CD4-positive, CD25-positive, alpha-beta regulatory T cell (primary cell): ENCODE results near the gene ACAP2. TPM values are rescaled to one million over a fixed set of nuclear protein-coding genes. Genes with fewer than 3 reads are reported as not detected.
A peak's percentile ranks its signal among the peaks of the same experiment; 100 is the strongest.

Source experiments
- ATAC-seq, 2 donors: fragments of 150-1000 bp; cut with Tn5 transposase; one replicate each; pipeline ENCODE4 v1.10.0; 2021; ENCODE audit warnings: low read depth in 2 of 2, moderate number of reproducible peaks in 2 of 2, moderate library complexity in 1 of 2
- DNase-seq, 3 donors: peaks; one replicate each; pipeline versions ENCODE4 v3.0.0 to v3.0.0-alpha.2; 2012 to 2022; ENCODE audit warnings: mixed read lengths in 1 of 3
- H3K27ac ChIP-seq: one replicate; pipeline ENCODE4 v1.7.0; 2013; ENCODE audit warnings: mild to moderate bottlenecking, low read length; ENCODE audit not compliant: insufficient read depth, poor library complexity, severe bottlenecking
- H3K27me3 ChIP-seq: one replicate; pipeline ENCODE4 v1.7.0; 2013; ENCODE audit warnings: low read length; ENCODE audit not compliant: control insufficient read depth, insufficient read depth
- H3K36me3 ChIP-seq: one replicate; pipeline ENCODE4 v1.7.0; 2013; ENCODE audit warnings: mild to moderate bottlenecking, low read length, moderate library complexity; ENCODE audit not compliant: control insufficient read depth, insufficient read depth
- H3K4me1 ChIP-seq: 2 replicates; pipeline ENCODE4 v1.7.0; 2013; ENCODE audit warnings: mild to moderate bottlenecking, low read length; ENCODE audit not compliant: insufficient read depth, control insufficient read depth, poor library complexity, severe bottlenecking
- H3K4me3 ChIP-seq: one replicate; pipeline ENCODE4 v1.7.0; 2013; ENCODE audit warnings: low read depth, mild to moderate bottlenecking, low read length, moderate library complexity
- H3K9me3 ChIP-seq, 2 experiments: 1 replicate in 1 of 2; 2 replicates in 1 of 2; pipeline ENCODE4 v1.7.0; 2013; ENCODE audit warnings: low read length in 2 of 2, mild to moderate bottlenecking in 1 of 2, moderate library complexity in 1 of 2; ENCODE audit not compliant: control insufficient read depth in 2 of 2
- H3K27ac Mint-ChIP-seq, 3 donors: one replicate each; pipeline ENCODE4 v1.8.0; 2020 to 2022; ENCODE audit warnings: mild to moderate bottlenecking in 3 of 3, mixed read lengths in 3 of 3, moderate library complexity in 2 of 3
- H3K27me3 Mint-ChIP-seq: one replicate; pipeline ENCODE4 v1.8.0; 2022; ENCODE audit warnings: mild to moderate bottlenecking, mixed read lengths
- H3K36me3 Mint-ChIP-seq: one replicate; pipeline ENCODE4 v1.8.0; 2020; ENCODE audit warnings: mixed read lengths
- H3K4me1 Mint-ChIP-seq, 4 donors: one replicate each; pipeline ENCODE4 v1.8.0; 2020 to 2022; ENCODE audit warnings: mixed read lengths in 4 of 4, mild to moderate bottlenecking in 1 of 4
- H3K4me3 Mint-ChIP-seq, 4 donors: one replicate each; pipeline ENCODE4 v1.8.0; 2020 to 2022; ENCODE audit warnings: mild to moderate bottlenecking in 4 of 4, mixed read lengths in 4 of 4, moderate library complexity in 3 of 4
- H3K9me3 Mint-ChIP-seq, 7 donors: one replicate each; pipeline ENCODE4 v1.8.0; 2020 to 2022; ENCODE audit warnings: mixed read lengths in 7 of 7, mild to moderate bottlenecking in 3 of 7, moderate library complexity in 2 of 7
- polyA plus RNA-seq, 4 donors: library from polyadenylated mRNA; unstranded; fragments of 300-500 nt; fragmentation: Illumina TruSeq; gene quantifications; one replicate each; pipeline ENCODE4 v1.2.3, GENCODE V29; 2021
- total RNA-seq: library from RNA; stranded (reverse); gene quantifications from one replicate; pipeline ENCODE4 v1.2.3, GENCODE V29; 2022

ACAP2 gene
- total and polyA plus RNA-seq, 5 donors from 2014 or later, result 36.9 to 121 (median 51.9) TPM

DNA sequence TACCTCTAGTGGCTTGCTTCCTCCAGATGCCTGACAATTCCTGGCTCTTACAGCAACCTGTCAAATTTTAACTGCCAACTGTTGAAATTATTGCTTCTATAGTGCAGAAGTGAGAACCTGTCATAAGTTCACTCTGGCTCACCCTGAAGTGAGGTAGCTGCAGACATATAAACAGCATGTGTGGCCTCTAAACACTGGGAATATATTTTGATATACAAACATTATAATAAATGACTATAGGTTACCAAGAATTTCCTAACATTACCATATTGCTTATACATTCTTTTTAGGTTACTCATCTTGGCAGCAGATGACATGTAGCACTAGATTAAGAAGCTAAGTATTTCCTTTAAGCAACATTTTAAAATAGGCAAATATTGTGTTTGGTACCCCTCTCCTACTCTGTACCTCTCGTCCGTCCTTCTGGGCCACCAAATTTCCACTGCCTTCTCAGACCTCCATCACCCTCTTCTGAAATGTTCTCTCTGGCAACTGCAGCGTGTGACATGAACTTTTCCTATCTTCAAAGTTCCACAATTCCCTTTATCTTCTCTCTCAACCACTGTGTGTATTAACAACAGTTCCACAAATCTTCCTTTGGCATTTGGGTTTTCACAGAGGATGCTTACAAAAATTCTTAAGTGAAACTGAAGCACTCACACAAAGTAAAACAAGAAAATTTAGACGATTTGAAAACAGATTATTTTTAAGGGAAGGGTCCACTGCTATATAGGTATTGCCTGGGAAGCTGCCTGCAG, 156.5 kb downstream of the ACAP2 start:
- H3K9me3 Mint-ChIP-seq, result no peaks in the 10 kb centered on the region
- Histone ChIP-seq H3K36me3 (peaks cover 72% of the 10 kb centered on the region), H3K27ac (no peak overlapping the region), H3K27me3 (no peaks in the 10 kb centered on the region), H3K4me3 (no peak overlapping the region), H3K9me3 (no peaks in the 10 kb centered on the region), H3K4me1 (peaks cover 3% of the 10 kb centered on the region)
- peaks cover 27% of the 10 kb centered on the region for H3K36me3 Mint-ChIP-seq
- H3K4me3 Mint-ChIP-seq, result no peak overlapping the region
- peak overlapping the region in 2 of 3 donors; percentile 59 to 80 for H3K27ac Mint-ChIP-seq
- peaks cover 11 to 20% (median 18%) of the 10 kb centered on the region in 4 donors for H3K4me1 Mint-ChIP-seq
- DNase-seq (no peak), ATAC-seq (no peak)
- H3K27me3 Mint-ChIP-seq, result no peaks in the 10 kb centered on the region

DNA sequence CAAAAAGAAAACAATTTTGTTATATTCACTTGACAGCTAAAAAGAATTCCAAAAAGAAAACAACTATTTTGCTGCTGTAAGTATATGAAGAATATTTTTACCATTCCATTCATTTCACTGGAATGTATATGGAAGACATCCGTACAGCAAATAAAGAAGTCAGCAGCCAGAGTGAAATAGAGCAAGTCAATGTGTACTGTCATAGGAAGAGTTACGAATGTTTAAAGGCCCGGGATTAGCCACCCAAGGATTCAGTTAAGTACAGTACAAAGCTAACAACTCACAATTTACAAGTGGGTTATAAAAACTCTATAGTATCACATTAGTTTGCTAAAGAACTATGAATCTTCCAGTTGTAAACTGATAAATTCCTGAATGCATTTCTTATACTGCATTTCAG, 157.4 kb downstream of the ACAP2 start:
- Mint-ChIP-seq H3K27ac (peak overlapping the region in 2 of 3 donors; percentile 20 to 31), H3K4me1 (peaks cover 11 to 20% (median 17%) of the 10 kb centered on the region in 4 donors), H3K27me3 (no peaks in the 10 kb centered on the region), H3K9me3 (no peaks in the 10 kb centered on the region), H3K36me3 (peaks cover 25% of the 10 kb centered on the region), H3K4me3 (no peak overlapping the region)
- Histone ChIP-seq H3K9me3 (no peaks in the 10 kb centered on the region), H3K4me3 (no peak overlapping the region), H3K36me3 (peaks cover 65% of the 10 kb centered on the region), H3K27ac (peak overlapping the region; percentile 55), H3K4me1 (peaks cover 3% of the 10 kb centered on the region), H3K27me3 (no peaks in the 10 kb centered on the region)
- DNase-seq, result no peak
- ATAC-seq, result no peak

DNA sequence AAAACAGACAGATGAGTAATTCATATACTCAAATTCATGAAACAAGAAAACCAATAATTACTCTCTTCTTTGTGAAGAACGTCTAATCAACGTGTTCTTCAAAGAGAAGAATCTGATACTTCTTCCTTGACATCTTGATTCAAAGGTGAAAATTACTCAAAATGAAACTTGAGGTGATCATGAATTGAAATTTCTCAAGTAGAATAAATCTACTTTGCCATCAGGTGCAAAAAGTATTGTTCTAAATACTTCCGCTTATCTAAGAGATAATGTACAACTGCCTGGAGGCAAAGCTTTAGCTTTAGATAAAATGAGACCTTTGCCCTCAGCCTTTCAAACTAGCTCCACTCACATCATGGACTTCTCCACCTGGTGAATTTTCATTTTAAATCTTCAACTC, 158.0 kb downstream of the ACAP2 start:
- peak in 1 of 3 donors; percentile 73 for DNase-seq
- peak overlapping the region; percentile 55 for H3K27ac ChIP-seq
- peaks cover 60% of the 10 kb centered on the region for H3K36me3 ChIP-seq
- no peaks in the 10 kb centered on the region for H3K27me3 ChIP-seq
- H3K9me3 ChIP-seq, result no peaks in the 10 kb centered on the region
- peaks cover 22% of the 10 kb centered on the region for H3K36me3 Mint-ChIP-seq
- H3K9me3 Mint-ChIP-seq, result no peaks in the 10 kb centered on the region
- H3K4me1 ChIP-seq, result peaks cover 3% of the 10 kb centered on the region
- no peak for ATAC-seq
- no peaks in the 10 kb centered on the region for H3K27me3 Mint-ChIP-seq
- H3K4me1 Mint-ChIP-seq, result peaks cover 11 to 20% (median 17%) of the 10 kb centered on the region in 4 donors
- no peak overlapping the region for H3K4me3 Mint-ChIP-seq
- H3K4me3 ChIP-seq, result no peak overlapping the region
- peak overlapping the region in 2 of 3 donors; percentile 20 to 31 for H3K27ac Mint-ChIP-seq

DNA sequence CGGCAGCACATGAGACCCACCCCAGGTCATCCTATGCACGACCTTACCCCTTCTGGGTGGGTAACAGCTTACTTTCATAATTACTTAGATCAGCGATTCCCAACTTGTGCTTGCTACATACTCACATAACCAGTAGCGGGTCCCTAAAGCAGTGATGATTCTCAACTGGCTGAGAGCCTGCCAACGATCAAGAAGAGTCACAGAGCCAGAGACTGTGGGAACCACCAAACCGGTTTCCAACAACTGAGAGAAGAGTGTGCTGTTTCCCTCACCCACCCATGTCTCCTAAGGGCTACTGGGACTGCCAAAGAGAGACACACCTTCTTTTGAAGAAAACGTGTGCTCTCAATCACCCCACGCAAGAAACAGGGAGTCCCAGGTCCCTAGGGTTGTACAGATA, 159.9 kb downstream of the ACAP2 start:
- H3K9me3 Mint-ChIP-seq, result no peaks in the 10 kb centered on the region
- Histone ChIP-seq H3K9me3 (no peaks in the 10 kb centered on the region), H3K4me1 (peaks cover 3% of the 10 kb centered on the region), H3K27ac (no peak overlapping the region), H3K27me3 (no peaks in the 10 kb centered on the region), H3K36me3 (peaks cover 55% of the 10 kb centered on the region), H3K4me3 (no peak overlapping the region)
- no peaks in the 10 kb centered on the region for H3K27me3 Mint-ChIP-seq
- peaks cover 11 to 20% (median 17%) of the 10 kb centered on the region in 4 donors for H3K4me1 Mint-ChIP-seq
- DNase-seq, result no peak
- H3K4me3 Mint-ChIP-seq, result no peak overlapping the region
- ATAC-seq, result no peak
- H3K36me3 Mint-ChIP-seq, result peaks cover 25% of the 10 kb centered on the region
- H3K27ac Mint-ChIP-seq, result peak overlapping the region in 2 of 3 donors; percentile 38 to 44

DNA sequence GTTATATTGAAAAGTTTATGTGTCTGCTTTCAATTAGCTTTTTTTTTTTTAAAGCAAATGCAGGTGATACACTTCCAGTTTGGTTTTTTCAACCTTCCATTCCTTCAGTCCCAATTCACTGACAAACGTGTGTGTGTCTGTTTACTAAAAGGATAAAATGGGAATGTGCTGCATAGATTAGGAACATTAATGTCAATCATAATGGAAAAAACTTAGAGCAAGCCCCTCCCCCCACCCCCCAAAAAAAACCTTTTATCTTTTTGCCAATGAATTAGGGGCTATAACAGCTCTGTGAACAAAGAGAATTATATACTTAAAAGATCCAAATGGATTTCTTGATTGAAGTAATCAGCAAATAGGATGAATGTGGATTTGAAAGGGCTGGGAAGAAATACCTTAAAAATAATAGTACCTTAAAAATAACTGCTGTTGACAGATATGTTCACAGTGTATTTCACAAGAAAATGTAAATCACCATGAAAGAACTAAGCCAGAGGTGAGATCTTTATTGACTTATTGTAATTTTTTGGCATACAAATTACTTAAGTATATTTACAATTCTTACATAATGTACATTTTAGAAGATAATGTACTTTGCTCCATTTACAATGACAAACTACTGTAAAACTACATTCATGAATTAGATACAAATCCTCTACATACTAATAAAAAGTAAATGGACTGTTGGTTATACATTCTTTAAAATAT, 168.4 kb downstream of the ACAP2 start:
- Mint-ChIP-seq H3K27me3 (no peaks in the 10 kb centered on the region), H3K9me3 (no peaks in the 10 kb centered on the region), H3K4me1 (peaks cover 10 to 17% (median 13%) of the 10 kb centered on the region in 4 donors), H3K27ac (no peak overlapping the region), H3K4me3 (no peak overlapping the region), H3K36me3 (peaks cover 5% of the 10 kb centered on the region)
- H3K36me3 ChIP-seq, result peaks cover 19% of the 10 kb centered on the region
- ATAC-seq, result no peak
- no peak overlapping the region for H3K27ac ChIP-seq
- H3K4me1 ChIP-seq, result peaks cover 19% of the 10 kb centered on the region
- no peaks in the 10 kb centered on the region for H3K27me3 ChIP-seq
- no peak overlapping the region for H3K4me3 ChIP-seq
- no peak for DNase-seq
- no peaks in the 10 kb centered on the region for H3K9me3 ChIP-seq

DNA sequence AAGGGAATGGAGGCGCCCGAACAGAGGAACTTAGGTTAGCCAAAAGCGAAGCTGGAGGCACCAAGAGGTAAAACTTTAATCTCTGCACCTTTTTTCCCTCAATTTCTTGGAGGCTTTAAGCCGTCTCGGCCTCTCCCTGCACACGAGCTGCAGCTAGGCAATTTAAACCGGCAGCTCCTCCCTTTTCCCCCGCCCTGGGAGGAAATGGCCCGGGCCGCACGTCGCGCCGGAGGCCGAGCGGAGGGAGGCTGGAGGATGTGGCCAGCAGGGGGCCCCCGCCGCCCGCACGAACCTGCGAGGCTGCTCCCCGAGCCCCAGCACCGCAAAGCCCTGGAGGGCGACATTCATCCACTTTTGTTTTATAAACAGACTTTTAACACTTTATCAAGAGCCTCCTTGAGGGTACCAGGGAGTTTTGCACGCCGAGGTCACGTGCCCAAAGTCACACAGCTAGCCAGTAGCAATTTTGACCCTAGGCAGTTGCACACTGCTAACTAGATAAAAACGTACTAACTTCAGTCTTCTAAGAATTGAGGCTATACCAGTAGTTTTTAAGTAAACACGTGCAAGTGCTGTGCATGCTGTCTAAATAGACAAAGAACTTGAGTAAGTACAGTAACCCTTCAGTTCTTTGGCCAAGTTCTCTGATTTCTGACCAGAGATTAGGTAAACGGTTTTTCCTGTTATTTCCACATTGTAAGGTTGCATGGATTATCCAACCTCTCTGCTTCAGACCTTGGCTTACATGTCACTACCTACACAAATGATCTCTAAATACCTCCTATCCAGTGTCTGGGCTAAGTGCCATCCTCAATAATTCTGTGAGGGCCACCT, 171.2 kb downstream of the ACAP2 start:
- Histone ChIP-seq H3K9me3 (no peaks in the 10 kb centered on the region), H3K4me1 (peaks cover 23% of the 10 kb centered on the region), H3K36me3 (peaks cover 9% of the 10 kb centered on the region), H3K27ac (peak overlapping the region; percentile 64), H3K4me3 (peak overlapping the region; percentile 85), H3K27me3 (no peaks in the 10 kb centered on the region)
- Mint-ChIP-seq H3K36me3 (no peaks in the 10 kb centered on the region), H3K9me3 (no peaks in the 10 kb centered on the region), H3K4me3 (peak overlapping the region; percentile 88 to 94 (median 92)), H3K27me3 (no peaks in the 10 kb centered on the region), H3K27ac (peak overlapping the region in 2 of 3 donors; percentile 67 to 96), H3K4me1 (peaks cover 18 to 35% (median 22%) of the 10 kb centered on the region in 4 donors)
- DNase-seq, result peak; percentile 75 to 94 (median 87)
- ATAC-seq, result peak; percentile 75

DNA sequence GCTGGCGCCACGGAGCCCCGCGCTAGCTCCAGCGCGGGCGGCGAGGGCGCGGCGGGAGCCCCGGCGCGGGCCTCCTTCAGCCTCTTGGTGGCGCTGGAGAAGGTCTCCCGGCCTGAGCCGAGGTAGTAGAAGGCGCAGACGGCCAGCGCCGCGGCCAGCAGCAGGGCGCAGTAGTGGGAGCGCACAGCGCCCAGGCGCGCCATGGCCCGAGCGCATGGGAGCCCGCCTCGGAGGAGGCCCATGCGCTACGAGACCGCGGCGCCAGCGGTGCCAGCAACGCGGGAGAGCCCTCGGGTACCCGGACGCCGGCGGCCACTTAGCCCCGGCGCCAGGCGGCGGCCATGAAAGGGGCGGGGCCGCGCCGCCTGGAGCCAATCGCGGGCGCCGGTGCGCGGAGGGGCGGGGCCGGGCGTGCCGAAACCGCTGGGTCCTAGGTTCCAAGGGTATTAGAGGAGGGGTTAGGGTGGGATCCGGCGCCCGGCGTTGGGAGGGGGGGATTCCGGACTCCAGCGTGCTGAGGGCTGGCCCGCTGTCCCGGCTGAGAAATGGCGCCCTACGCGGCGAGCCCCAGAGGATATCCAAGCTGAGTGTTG, 171.9 kb downstream of the ACAP2 start, which contains the start of gene XXYLT1:
XXYLT1 (minus strand) TSS at position 343 of the 593 bp plus-strand sequence; CDS start at position 242, 101 bp downstream.
- H3K27me3 Mint-ChIP-seq, result no peaks in the 10 kb centered on the region
- Histone ChIP-seq H3K36me3 (peaks cover 9% of the 10 kb centered on the region), H3K4me3 (peak within 1 kb of the TSS; percentile 85), H3K27ac (peak within 1 kb of the TSS; percentile 64), H3K4me1 (peaks cover 23% of the 10 kb centered on the region), H3K9me3 (no peaks in the 10 kb centered on the region), H3K27me3 (no peaks in the 10 kb centered on the region)
- peak within 1 kb of the TSS; percentile 88 to 94 (median 93) for H3K4me3 Mint-ChIP-seq
- ATAC-seq (peak; percentile 84 to 88), DNase-seq (peak; percentile 80 to 91 (median 90))
- no peaks in the 10 kb centered on the region for H3K9me3 Mint-ChIP-seq
- peak within 1 kb of the TSS; percentile 31 to 96 (median 67) for H3K27ac Mint-ChIP-seq
- H3K4me1 Mint-ChIP-seq, result peaks cover 18 to 35% (median 22%) of the 10 kb centered on the region in 4 donors
- no peaks in the 10 kb centered on the region for H3K36me3 Mint-ChIP-seq
